GM12878 (cell line): ENCODE measurements around the gene CD70. TPM values are rescaled to one million over a fixed set of nuclear protein-coding genes. Genes with fewer than 3 reads are reported as not detected.
A peak's percentile ranks its signal among the peaks of the same experiment; 100 is the strongest.

Experiments used
- ATF7 ChIP-seq: fragments of 450-650 bp; IDR thresholded peaks from 2 replicates; pipeline ENCODE4 v1.6.1; 2016; ENCODE audit warnings: low read depth, mild to moderate bottlenecking
- CREM ChIP-seq: IDR thresholded peaks from 2 replicates; pipeline ENCODE4 v1.6.1; 2014; ENCODE audit warnings: antibody characterized with exemption, low read depth
- MXI1 ChIP-seq: fragments of 150-350 bp; IDR thresholded peaks from 2 replicates; pipeline ENCODE4 v1.6.1; 2011; ENCODE audit warnings: low read depth, mild to moderate bottlenecking, inconsistent platforms, low read length, improper control_type of control experiment
- PKNOX1 ChIP-seq: fragments of 450-650 bp; IDR thresholded peaks from 2 replicates; pipeline ENCODE4 v1.6.1; 2016; ENCODE audit warnings: mild to moderate bottlenecking
- RAD21 ChIP-seq: IDR thresholded peaks from 2 replicates; pipeline ENCODE4 v1.6.1; 2011; ENCODE audit warnings: mild to moderate bottlenecking, low read depth, low read length, moderate library complexity; ENCODE audit not compliant: insufficient read depth
- WRNIP1 ChIP-seq: IDR thresholded peaks from 2 replicates; pipeline ENCODE4 v1.6.1; 2011; ENCODE audit warnings: low read depth, low read length, improper control_type of control experiment, borderline replicate concordance
- polyA plus RNA-seq, 11 experiments: library from polyadenylated mRNA; depleted of rRNA in 4 of 11; unstranded in 6 of 11; stranded (reverse) in 5 of 11; fragments of >200 nt; fragmentation: Nextera tagmentation in 4 of 11; fragmentation: Illumina TruSeq in 1 of 11; extraction: Ambion mirVana in 4 of 11; extraction: Trizol in 1 of 11; gene quantifications; 1 replicate in 1 of 11; 2 replicates in 10 of 11; pipeline versions ENCODE4 v1.2.1 to v1.2.3, GENCODE V29; 2011 to 2016; ENCODE audit warnings: inconsistent platforms in 2 of 11, missing spikeins in 2 of 11, low read depth in 1 of 11
- total RNA-seq, 4 experiments: library from RNA; depleted of rRNA in 3 of 4; stranded (reverse); fragments of >200 nt in 3 of 4; fragmentation: Illumina TruSeq in 1 of 4; extraction: Trizol in 1 of 4; gene quantifications; 2 replicates each; pipeline versions ENCODE4 v1.2.1 to v1.2.3, GENCODE V29; 2013 to 2021
- TF ChIP-seq, protein P1 (sequence below), 3 experiments: IDR thresholded peaks in 2 of 3; conservative IDR thresholded peaks in 1 of 3; 2 replicates each; pipeline ENCODE4 v1.5.1; 2011; ENCODE audit warnings: low read depth in 3 of 3, low read length in 3 of 3, mild to moderate bottlenecking in 3 of 3, control low read depth in 2 of 3, moderate library complexity in 2 of 3, inconsistent platforms in 1 of 3, mixed read lengths in 1 of 3; ENCODE audit not compliant: control insufficient read depth in 2 of 3, insufficient read depth in 1 of 3; ENCODE audit errors: extremely low read depth in 1 of 3
- TF ChIP-seq, protein P2 (sequence below): fragments of 450-650 bp; IDR thresholded peaks from 2 replicates; pipeline ENCODE4 v1.6.1; 2017; ENCODE audit warnings: mild to moderate bottlenecking, low read depth, inconsistent platforms; ENCODE audit not compliant: poor library complexity, severe bottlenecking
- TF ChIP-seq, protein P3 (sequence below): IDR thresholded peaks from 2 replicates; pipeline ENCODE4 v1.6.1; 2012; ENCODE audit warnings: low read depth, low read length, improper control_type of control experiment

The CD70 gene
- total and polyA plus RNA-seq, 10 of the 15 experiments (the other 5 are each of a cell fraction or from before 2014, with no cell fraction given) = 16.4 to 441 (median 265) TPM

- TF ChIP-seq, protein P1, sequence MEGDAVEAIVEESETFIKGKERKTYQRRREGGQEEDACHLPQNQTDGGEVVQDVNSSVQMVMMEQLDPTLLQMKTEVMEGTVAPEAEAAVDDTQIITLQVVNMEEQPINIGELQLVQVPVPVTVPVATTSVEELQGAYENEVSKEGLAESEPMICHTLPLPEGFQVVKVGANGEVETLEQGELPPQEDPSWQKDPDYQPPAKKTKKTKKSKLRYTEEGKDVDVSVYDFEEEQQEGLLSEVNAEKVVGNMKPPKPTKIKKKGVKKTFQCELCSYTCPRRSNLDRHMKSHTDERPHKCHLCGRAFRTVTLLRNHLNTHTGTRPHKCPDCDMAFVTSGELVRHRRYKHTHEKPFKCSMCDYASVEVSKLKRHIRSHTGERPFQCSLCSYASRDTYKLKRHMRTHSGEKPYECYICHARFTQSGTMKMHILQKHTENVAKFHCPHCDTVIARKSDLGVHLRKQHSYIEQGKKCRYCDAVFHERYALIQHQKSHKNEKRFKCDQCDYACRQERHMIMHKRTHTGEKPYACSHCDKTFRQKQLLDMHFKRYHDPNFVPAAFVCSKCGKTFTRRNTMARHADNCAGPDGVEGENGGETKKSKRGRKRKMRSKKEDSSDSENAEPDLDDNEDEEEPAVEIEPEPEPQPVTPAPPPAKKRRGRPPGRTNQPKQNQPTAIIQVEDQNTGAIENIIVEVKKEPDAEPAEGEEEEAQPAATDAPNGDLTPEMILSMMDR (IDR thresholded peaks at IDR 0.05 in 2 of 3, conservative IDR thresholded peaks at IDR 0.05 in 1 of 3; ENCODE audit: control insufficient read depth in 2 of 3, extremely low read depth in 1 of 3, insufficient read depth in 1 of 3, low read depth in 3 of 3, low read length in 3 of 3) = peak; percentile 77 to 85 (median 80)
- TF ChIP-seq RAD21 = peak; percentile 86
- TF ChIP-seq, protein P2, sequence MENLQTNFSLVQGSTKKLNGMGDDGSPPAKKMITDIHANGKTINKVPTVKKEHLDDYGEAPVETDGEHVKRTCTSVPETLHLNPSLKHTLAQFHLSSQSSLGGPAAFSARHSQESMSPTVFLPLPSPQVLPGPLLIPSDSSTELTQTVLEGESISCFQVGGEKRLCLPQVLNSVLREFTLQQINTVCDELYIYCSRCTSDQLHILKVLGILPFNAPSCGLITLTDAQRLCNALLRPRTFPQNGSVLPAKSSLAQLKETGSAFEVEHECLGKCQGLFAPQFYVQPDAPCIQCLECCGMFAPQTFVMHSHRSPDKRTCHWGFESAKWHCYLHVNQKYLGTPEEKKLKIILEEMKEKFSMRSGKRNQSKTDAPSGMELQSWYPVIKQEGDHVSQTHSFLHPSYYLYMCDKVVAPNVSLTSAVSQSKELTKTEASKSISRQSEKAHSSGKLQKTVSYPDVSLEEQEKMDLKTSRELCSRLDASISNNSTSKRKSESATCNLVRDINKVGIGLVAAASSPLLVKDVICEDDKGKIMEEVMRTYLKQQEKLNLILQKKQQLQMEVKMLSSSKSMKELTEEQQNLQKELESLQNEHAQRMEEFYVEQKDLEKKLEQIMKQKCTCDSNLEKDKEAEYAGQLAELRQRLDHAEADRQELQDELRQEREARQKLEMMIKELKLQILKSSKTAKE = peak; percentile 64
- no peak for TF ChIP-seq MXI1
- TF ChIP-seq ATF7 = peak; percentile 9; the same call in 1 of the 2 replicates
- TF ChIP-seq, protein P3, sequence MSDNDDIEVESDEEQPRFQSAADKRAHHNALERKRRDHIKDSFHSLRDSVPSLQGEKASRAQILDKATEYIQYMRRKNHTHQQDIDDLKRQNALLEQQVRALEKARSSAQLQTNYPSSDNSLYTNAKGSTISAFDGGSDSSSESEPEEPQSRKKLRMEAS = no peak
- no peak for TF ChIP-seq WRNIP1
- TF ChIP-seq CREM = 0 out of 2 replicates have a peak, but pooled peaks have one; percentile 19
- TF ChIP-seq PKNOX1 = peak; percentile 23; the same call in 1 of the 2 replicates
- TF ChIP-seq, all 136 proteins: peak for 11
These were observed 41.2 kb upstream of the CD70 start (continued) for GRCh38 chr19:6632002-6632621.
